ENCODE results near the gene RBMS1. TPM values are rescaled to one million over a fixed set of nuclear protein-coding genes. Genes with fewer than 3 reads are reported as not detected.
A peak's percentile ranks its signal among the peaks of the same experiment; 100 is the strongest.

RBMS1 gene
- total and polyA plus RNA-seq, 12 donors, result 22.6 to 77.7 (median 59.0) TPM

- Histone ChIP-seq H3K4me3 (no peak overlapping the region), H3K9me3 (no peaks in the 10 kb centered on the region), H3K4me1 (peaks cover 4 to 80% (median 51%) of the 10 kb centered on the region in 9 donors), H3K27ac (peak overlapping the region in 6 of 10 donors; percentile 28 to 71 (median 60)), H3K36me3 (no peaks in the 10 kb centered on the region), H3K27me3 (no peaks in the 10 kb centered on the region)
- TF ChIP-seq CTCF (IDR thresholded peaks at IDR 0.05), result no peak
- DNase-seq (no peak), ATAC-seq (no peak)
- WGBS, 2 donors, result 94 to 98% methylated on average over 4 of the region's 4 CpGs
- intact Hi-C loops (cut with DNase I), result loop anchor here in 3 of 10 donors (5.0 to 10.0 kb wide), 5 partner anchors 43 to 544 kb away; no protein-coding TSS in a partner anchor
These were observed 72.9 kb downstream of the RBMS1 start for GRCh38 chr2:160420711-160421110.

GRCh38 chr2:160419776-160420505, 73.7 kb downstream of the RBMS1 start:
- ATAC-seq, result peak in 7 of 8 donors; percentile 55 to 94 (median 75)
- intact Hi-C loops (cut with DNase I), result loop anchor here in 5 of 10 donors (5.0 to 10.0 kb wide), 6 partner anchors 43 to 545 kb away; no protein-coding TSS in a partner anchor
- H3K9me3 ChIP-seq, result no peaks in the 10 kb centered on the region
- peak in 1 of 2 donors; percentile 27 for DNase-seq
- H3K4me3 ChIP-seq, result no peak overlapping the region
- H3K27me3 ChIP-seq, result no peaks in the 10 kb centered on the region
- no peaks in the 10 kb centered on the region for H3K36me3 ChIP-seq
- H3K4me1 ChIP-seq, result peaks cover 2 to 80% (median 49%) of the 10 kb centered on the region in 9 donors
- H3K27ac ChIP-seq, result peak overlapping the region in 8 of 10 donors; percentile 28 to 71 (median 52)
- TF ChIP-seq CTCF (IDR thresholded peaks at IDR 0.05), result no peak
- 45% methylated on average over 3 of the region's 3 CpGs for WGBS, 2 donors

- H3K36me3 ChIP-seq, result no peaks in the 10 kb centered on the region
- DNase-seq (no peak), ATAC-seq (no peak)
- peak overlapping the region in 2 of 10 donors; percentile 66 to 71 for H3K27ac ChIP-seq
- no peaks in the 10 kb centered on the region for H3K27me3 ChIP-seq
- WGBS, 2 donors, result 37 to 40% methylated on average over 1 of the region's 1 CpG
- no peak for TF ChIP-seq CTCF (IDR thresholded peaks at IDR 0.05)
- peaks cover 0 to 72% (median 44%) of the 10 kb centered on the region in 9 donors for H3K4me1 ChIP-seq
- no peaks in the 10 kb centered on the region for H3K9me3 ChIP-seq
- intact Hi-C loops (cut with DNase I), result loop anchor here in 2 of 10 donors (10.0 kb wide), 2 partner anchors 66 to 546 kb away; no protein-coding TSS in a partner anchor
- no peak overlapping the region for H3K4me3 ChIP-seq
These were observed 74.8 kb downstream of the RBMS1 start for GRCh38 chr2:160418853-160419252.

- H3K9me3 ChIP-seq, result no peaks in the 10 kb centered on the region
- no peaks in the 10 kb centered on the region for H3K36me3 ChIP-seq
- ATAC-seq, result no peak
- 36 to 43% methylated on average over 1 of the region's 1 CpG for WGBS, 2 donors
- peaks cover 0 to 69% (median 40%) of the 10 kb centered on the region in 9 donors for H3K4me1 ChIP-seq
- no peak for TF ChIP-seq CTCF (IDR thresholded peaks at IDR 0.05)
- no peak overlapping the region for H3K27ac ChIP-seq
- H3K27me3 ChIP-seq, result no peaks in the 10 kb centered on the region
- DNase-seq, result no peak
- intact Hi-C loops (cut with DNase I), result loop anchor here in 2 of 10 donors (10.0 kb wide), 2 partner anchors 66 to 546 kb away; no protein-coding TSS in a partner anchor
- no peak overlapping the region for H3K4me3 ChIP-seq
These were observed 75.2 kb downstream of the RBMS1 start for GRCh38 chr2:160418398-160418765.
